HG03139 (cell line): ENCODE measurements around the gene MYH9.
A peak's percentile ranks its signal among the peaks of the same experiment; 100 is the strongest.
"Not testable (repeated sequence)": the region's sequence is repeated elsewhere in the genome, so short reads cannot be mapped to it uniquely, and the experiment has no call there.

Source experiments
- ATAC-seq: cut with Tn5 transposase; IDR thresholded peaks from one replicate; pipeline ENCODE4 v1.9.1; 2021; ENCODE audit not compliant: unreplicated experiment

The MYH9 gene

DNA sequence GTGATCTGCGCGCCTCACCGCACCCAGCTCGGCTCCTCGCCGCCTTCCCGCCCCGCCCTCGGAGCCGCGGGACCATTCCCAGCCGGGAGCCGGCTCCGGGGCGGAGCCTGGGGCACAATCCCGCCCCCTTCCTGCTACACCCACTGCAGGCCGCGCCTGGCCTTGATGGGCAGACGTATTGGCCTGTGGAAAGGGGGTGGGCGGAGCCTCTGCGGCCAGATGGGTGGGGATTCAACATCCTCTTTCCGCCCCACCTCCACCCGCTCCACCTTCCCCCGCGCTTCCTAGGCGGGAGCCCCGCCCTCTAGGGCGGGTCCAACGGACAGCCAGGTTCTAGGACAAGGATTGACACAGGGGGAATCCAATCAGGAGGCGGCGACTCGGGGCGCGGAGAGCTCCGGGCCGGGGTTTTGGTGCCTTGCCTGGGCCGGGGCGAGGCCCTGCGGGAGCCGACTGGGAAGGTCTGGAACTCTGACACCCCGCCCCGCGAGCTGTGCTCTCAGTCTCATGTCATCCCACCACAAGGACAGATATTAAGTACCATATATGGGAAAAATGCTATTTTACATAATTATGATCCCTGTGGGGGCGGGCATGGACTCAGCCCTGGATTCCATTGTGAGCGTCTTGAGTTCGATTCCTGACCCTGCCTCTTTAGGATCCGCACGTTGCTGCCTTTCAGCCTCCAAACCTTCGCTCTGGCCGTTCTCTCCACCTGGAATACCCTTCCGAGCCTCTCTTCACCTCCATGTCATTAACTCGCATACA is at the start of gene MYH9:
Gene MYH9, minus strand, starts transcription at position 9 of the 768 bp plus-strand sequence. CDS start 38,731 bp downstream, outside the sequence.
- ATAC-seq = peak; percentile 66

DNA sequence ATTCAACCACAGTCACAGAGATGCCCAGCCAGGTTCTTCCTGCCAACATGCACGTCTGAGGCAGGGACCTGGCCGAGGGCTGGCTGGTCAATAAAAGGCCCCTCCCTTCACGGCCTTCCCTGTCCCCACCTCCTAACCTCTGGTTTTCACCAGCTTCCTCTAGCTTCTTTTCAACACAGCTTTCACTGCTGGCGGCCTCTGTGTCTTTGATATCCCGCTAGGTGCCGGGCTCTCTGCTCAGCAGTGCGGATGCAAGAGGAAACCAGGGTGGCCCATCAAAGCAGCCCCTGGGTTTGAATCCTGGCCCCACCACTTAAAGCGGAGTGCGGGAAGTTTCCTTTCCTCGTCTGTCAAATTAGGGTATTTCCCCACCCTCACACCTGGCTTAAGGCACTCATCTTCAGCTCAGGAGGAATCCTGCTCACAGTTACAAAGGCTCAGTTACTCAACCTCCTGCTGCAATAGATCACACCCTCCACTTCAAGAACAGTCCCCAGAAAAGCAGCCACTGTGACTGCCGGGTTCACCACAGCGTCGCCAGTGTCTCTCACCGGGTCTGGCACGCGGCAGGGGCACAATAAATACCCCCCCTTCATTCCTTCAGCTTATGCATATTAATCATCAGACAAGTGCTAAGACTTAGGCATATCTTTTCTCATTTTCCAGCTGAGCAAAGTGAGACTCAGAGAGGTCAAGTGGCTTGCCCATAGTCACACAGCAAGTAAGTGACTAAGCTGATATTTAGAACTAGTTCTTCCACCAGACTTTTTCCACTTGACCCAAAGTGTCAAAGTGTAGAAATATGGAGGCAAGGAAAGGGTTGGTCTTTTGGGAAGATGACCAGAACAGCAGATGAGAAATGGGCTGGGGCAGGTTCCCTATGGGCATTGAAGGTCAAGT is 48.0 kb upstream of the MYH9 start:
- ATAC-seq = no peak

DNA sequence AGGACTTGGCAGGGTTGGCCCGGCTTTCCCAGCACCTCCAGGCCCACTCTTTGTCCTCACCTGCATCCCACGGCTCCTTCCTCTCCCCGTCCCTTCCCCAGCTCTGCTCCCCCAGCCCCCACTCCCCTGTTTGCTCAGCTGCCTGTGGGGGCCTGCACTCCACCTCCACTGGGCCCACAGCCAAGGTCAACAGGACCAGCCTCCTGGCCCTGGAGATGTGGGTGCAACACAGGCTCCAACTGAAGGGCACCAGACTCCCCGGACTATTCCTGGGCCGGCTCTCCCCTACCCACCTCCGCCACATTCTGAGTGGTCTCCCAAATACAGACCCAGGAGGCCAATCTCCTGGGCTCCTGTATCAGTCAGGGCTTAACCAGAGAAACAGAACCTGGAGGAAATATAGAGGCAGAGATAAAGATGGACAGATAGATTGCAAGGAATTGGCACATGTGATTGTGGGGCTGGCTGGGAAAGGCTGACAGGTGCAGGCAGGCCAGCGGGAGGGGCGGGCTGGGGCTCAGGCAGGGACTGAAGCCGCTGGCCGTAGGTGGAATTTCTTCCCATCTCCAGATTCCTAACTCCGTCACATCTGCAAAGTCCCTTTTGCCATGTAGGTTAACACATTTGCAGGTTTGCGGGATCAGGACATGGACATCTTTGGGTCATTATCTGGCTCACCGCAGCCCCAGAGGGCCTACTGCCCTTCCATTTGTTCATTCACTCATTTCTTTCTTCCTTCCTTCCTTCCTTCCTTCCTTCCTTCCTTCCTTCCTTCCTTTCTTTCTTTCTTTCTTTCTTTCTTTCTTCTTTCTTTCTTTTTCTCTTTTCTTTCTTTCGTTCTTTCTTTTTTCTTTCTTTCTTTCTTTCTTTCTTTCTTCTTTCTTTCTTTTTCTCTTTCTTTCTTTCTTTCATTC is 45.8 kb upstream of the MYH9 start:
- ATAC-seq = no peak

DNA sequence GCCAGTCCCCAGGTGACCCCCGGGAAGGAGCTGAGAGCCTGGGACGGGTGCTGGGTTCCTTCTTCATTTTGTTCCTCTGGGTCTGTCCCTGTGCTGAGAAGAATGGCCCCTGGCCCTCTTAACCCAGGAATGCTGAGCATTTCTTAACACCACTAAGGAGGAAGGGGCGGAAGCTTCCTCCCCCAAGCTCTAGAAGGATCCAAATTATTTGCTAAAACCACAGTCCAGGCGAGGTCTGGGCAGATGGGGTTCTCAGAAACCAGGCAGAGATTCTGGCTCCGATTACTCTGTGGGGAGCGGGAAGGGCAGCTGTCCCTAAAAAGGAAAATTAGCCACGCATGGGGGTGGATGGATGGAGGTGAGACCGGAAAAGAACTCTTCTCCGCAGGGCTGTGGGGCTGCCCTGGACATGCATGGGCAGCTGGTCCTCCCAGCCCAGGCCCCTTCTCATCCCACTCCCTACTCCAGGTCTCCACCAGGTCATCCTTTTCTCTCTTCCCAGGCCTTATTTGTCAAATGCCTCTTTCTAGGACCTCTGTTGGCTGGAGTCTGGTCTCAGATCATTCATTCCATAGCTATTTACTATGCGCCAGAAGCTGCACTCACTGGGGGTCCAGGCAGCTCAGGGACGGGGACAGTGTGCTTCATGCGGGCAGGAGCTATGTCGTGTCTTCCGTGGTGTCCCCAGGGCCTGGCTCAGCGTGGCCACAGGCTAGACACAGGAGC is 45.0 kb upstream of the MYH9 start:
- no peak for ATAC-seq

DNA sequence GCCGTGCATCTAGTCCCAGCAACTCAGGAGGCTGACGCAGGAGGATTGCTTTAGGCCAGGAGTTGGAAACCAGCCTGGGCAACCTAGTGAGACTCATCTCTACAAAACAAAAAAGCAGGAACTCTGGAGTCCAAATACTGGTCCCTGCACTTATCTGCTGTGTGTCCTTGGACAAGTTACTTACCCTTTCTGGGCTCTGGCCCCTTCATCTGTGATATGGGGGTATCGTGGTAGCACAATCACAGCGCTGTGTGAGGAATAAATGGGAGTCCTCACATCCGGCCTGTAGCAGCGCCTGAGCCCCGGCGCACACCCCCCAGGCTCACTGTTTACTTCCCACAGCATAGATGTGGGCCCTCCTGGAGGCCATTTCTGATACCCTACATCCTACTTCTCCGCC is 44.2 kb upstream of the MYH9 start:
- no peak for ATAC-seq

DNA sequence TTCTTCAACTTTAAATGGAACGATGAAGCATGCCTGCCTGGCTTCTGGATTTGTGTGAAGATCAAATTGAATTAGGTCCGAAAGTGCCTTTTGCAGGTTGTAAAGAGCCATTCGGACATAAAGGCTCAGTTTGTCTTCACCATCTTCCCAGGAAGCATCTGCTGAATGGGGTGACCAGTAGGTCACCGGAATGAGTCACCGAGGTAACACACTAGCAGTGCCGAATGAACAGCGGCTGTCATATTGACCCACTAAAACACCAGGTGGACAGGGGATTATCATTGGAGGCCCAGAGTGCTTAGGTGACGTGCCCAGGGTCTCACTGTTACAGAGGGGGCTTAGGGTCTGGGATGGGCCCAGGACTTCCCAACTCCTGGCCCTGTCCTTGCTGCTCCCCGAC is 43.1 kb upstream of the MYH9 start:
- no peak for ATAC-seq

DNA sequence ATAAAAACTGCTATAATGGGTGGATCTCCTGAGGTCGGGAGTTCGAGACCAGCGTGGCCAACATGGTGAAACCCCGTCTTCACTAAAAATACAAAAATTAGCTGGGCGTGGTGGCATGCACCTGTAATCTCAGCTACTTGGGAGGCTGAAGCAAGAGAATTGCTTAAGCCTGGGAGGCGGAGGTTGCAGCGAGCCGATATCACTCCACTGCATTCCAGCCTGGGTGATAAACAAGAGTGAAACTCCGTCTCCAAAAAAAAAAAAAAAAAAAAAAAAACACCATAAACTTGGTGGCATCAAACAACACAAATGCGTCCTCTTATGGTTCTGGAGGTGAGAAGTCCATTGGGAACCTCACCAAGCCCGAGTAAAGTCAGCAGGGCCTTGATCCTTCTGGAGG is 40.2 kb upstream of the MYH9 start:
- not testable (repeated sequence) for ATAC-seq

DNA sequence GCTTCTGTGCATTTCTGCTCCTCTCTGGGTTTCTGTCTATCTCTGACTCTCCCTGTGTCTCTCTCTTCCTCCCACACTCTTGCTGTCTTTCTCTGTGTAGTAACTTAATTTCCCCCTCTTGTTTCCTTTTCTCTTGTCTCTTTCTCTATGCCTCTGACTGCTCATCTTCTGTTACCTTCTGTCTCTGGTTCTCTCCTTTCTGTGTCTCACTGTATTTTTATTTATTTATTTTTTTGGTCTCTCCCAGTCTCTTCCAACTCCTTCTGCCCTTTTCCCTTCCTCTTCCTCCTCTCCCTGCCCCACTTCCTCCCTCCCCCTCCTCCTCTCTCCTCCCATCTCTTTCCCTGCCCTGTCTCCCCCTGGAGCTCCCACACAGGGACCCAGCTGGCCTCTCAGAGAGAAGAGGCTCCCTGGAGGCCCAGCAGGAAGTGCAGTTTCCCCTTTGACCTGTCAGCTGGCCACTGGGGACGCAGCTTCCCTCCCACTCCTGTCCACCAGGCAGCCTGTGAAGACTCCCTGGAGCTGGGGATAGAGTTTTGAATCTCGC is 38.3 kb upstream of the MYH9 start:
- no peak for ATAC-seq

DNA sequence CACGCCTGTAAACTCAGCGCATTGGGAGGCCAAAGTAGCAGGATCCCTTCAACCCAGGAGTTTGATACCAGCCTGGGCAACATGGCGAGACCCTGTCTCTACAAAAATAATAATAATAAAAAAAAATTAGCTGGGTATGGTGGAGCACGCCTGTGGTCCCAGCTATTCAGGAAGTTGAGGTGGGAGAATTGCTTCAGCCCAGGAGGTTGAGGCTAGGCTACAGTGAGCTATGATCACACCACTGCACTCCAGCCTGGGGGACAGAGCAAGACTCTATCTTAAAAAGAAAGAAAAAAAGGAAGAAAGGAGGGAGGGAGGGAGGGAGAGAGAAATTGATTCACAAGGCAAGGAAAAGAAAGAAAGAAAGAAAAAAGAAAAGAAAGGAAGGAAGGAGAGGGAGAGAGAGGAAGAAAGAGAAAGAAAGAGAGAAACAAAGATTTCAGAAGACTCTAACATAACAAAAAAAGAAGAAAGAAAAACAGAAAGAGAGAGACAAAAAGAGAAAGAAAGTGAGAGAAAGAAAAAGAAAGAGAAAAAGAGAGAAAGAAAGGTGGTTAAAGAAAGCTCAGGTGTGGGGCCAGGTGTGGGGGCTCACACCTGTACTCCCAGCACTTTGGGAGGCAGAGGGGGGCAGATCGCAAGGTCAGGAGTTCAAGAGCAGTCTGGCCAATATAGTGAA is 37.3 kb upstream of the MYH9 start:
- no peak for ATAC-seq

DNA sequence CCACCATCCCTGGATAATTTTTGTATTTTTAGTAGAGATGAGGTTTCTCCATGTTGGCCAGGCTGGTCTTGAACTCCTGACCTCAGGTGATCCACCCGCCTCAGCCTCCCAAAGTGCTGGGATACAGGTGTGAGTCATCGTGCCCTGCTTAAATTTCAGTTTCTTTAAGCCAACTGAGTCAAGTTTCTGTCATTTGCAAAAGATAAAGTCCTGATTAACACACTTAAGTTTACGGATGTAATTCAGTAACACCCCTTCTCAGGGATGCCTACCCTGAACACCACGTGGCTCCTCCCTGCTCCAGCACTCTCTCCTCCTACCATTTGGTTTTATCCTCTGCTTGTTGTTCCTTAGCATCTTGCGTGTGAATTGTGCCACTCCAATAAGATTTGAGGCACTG is 36.7 kb upstream of the MYH9 start:
- ATAC-seq = not testable (repeated sequence)

DNA sequence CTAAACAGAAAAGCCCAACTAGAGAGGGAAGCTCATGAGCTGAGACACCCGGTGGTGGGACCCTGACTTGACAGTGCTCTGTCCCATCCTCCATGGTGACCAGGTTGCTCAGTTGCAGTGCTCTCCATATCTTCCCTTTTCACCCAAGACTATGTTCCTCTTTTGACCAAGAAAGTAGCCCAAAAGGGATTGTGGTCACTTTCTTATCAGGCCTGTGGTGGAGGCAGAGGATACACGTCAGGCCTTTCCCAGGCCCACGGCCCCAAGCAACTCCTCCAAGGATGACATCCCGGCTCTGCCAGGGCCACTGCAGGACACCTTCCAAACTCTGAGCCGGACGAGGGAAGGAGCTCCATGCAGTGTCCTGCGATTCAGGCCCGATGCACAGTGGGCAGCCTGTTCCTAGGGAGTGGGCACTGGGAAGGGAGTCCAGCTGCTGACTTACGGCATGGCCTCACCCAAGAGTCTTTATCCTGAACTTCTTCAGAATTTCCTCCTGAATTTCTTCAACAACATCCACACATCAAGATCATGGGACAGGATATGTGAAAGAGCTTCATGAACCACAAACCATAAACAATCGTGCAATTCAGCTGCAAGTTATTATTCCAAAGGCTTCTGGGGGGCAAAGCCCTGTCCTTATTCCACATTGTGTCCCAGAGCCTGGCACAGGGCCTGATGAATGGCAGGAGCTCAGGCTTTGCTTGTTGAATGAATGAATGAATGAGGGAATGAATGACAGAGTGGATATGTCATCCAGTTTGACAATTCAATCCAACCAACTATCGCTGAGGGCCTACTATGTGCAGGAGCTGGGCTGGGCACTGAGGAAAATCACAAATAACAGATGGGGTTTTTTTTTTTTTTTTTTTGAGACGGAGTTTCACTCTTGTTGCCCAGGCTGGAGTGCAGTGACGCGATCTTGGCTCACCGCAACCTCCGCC is 36.0 kb upstream of the MYH9 start:
- ATAC-seq = no peak

DNA sequence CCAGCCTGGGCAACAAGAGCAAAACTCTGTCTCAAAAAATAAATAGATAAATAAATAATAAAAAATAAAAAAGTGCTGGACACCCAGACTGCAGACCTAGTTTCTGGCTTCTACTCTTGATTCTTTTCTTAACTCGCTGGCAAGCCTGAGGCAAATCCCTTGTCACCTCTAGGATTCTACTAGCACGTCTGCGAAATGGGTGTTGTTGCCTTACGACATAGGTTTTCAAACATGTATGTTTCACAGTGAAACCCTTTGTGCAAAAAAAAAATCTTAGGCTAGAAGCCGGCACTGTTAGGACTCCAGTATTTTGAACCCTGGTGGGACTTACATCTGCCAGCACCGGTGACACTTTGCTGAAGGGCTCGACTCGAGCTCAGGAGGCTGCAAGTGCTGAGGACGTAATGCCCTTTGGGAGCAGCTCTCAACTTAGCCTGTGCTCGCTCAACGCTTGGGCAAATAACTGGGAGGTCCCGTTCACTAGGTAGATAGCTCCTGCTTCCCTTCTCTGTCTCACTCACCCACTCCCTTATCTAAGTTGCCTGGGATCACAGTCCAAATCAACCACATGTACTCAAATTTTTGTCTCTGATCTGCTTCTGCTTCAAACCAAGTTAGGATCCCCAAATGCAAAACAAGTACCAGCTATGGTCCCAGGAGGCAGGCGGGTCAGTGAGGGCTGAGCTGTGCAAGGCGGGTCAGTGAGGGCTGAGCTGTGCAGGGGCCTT is 34.7 kb upstream of the MYH9 start:
- no peak for ATAC-seq

DNA sequence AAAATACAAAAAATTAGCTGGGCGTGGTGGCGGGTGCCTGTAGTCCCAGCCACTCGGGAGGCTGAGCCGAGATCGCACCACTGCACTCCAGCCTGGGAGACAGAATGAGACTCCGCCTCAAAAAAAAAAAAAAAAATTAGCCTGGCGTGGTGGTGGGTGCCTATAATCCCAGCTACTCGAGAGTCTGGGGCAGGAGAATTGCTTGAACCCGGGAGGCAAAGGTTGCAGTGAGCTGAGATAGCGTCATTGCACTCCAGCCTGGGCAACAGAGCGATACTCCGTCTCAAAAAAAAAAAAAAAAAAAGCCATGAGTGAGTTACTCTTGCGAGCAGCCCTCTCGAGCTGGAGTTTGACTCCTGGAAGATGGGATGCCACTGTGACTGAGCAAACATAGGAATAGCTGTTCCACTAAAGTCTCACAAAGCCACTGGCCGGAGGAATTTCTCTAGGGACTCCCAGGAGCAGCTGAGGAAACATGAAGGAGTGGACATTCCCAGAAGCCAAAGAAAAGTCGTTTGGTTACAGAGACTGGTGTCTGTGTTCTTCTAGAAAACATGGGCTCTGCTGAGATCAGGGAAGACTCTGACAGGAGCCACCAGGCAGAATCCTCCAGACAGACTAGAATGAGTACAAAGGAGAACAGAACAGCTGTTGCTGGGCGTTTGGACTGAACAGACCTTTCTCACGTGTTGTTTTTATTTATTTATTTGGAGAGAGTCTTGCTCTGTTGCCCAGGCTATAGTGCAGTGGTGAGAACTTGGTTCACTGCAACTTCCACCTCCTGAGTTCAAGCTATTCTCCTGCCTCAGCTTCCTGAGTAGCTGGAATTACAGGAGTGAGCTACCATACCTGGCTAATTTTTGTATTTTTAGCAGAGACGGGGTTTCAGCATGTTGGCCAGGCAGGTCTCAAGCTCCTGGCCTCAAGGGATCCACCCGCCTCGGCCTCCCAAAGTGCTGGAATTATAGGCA is 32.4 kb upstream of the MYH9 start:
- ATAC-seq = no peak

DNA sequence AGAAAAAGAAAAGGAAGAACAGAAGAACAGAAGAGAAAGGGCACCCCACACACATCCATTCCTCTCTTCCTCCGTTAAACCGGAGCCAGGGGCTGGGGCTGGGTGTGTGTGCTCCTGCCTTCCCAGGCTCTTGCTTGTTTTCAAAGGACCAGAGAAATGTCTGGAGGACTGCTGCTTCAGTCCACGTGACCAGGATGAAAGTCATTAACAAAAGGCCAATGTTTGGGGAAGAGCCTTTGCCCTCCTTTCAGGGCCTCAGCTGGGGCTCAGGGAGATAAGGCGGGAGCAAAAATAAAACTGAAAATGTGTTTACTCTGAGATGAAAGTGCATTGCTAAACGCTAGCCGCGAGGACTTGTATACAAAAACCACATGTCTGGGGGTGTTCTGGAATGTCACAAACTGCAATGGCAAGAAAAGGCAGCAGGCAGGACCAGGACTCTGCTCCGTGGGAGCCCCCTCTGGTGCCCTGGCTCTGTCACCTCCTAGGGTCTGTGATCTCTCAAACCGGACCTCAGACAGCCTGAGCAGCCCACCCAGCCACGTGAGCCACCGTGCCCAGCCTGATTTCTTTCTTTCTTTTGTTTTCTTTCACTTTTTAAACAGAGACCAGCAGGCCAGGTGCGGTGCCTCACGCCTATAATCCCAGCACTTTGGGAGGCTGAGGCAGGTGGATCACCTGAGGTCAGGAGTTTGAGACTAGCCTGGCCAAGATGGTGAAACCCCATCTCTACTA is 31.6 kb upstream of the MYH9 start:
- ATAC-seq = no peak

DNA sequence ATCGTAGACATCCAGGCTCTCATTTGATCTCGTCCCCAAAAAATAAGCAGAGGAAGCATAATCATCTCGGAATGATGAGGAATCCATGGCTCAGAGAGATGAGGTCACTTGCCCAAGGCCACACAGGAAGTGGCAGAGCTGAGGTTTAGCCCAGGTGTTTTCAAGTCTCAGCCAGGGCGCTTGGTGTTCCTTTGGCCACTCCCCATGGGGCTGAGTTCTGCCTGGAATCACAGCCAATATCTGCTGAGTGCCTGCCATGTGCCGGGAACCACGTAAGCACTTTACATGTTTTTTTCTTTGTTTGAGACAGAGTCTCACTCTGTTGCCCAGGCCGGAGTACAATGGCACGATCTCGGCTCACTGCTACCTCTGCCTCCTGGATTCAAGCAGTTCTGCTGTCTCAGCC is 29.5 kb upstream of the MYH9 start:
- no peak for ATAC-seq
